Left lobe of liver (tissue), 2 donors: ENCODE results near the gene SLC19A1. TPM values are rescaled to one million over a fixed set of nuclear protein-coding genes. Genes with fewer than 3 reads are reported as not detected.

ENCODE experiments used
- ATAC-seq: fragments of 200-7000 bp; cut with Tn5 transposase; one replicate; pipeline ENCODE4 v1.9.1; 2020; ENCODE audit warnings: mild to moderate bottlenecking, moderate library complexity
- DNase-seq: peaks from one replicate; pipeline ENCODE4 v3.0.0-alpha.2; 2020; ENCODE audit warnings: low spot score
- total RNA-seq: library from RNA; stranded (reverse); gene quantifications from one replicate; pipeline ENCODE4 v1.2.1, GENCODE V29; 2021
- donor health status: DM: no; HTN: no; CAD: no; lungs with moderate emphysema.
- donor health status: DM: no; HTN: yes; CAD: no.

SLC19A1 gene
- total RNA-seq, 1 donor from 2014 or later, result 13.7 TPM

DNA sequence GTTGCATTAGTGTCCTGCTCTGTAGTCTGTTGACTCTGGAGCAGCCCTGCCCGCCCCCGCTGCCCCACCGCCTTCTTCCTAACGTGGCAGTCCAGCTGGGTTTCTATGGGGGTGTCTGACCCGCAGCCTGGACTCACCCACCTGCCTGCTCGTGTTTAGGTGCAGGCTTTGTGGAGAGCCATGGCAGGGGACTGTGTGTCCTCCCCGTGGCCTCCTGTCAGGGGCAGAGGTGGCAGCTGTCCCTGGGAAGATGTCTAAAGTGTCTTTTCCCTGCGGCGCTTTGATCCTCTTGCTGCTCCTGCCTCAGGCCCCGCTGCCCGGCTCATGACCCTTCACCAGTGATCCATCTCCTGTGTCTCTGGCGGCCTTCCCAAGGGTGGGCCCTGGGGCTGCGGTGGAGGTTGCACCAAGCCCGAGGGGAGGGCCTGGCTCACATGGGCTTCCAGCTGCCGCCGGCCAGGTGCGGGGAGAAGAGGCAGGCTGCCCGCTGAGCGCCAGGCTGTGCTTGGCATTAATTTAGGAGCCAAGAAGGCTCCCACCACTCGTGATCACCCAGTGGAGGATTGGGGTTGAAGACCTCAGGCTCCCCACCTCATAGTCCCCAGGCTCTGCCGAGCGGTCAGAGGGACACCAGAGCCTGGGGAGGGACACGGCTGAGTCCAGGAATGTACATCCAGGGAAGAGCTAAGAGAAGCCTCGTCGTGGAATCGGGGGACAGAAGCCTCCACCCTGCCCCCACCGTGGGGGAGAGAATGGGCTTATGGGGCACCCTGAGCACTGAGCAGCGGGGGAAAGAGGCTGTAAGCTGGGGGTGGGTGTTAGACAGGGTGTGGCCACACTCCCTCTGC lies 93.2 kb downstream of the SLC19A1 start:
- DNase-seq (peak; percentile 95), ATAC-seq (peak; percentile 75)

DNA sequence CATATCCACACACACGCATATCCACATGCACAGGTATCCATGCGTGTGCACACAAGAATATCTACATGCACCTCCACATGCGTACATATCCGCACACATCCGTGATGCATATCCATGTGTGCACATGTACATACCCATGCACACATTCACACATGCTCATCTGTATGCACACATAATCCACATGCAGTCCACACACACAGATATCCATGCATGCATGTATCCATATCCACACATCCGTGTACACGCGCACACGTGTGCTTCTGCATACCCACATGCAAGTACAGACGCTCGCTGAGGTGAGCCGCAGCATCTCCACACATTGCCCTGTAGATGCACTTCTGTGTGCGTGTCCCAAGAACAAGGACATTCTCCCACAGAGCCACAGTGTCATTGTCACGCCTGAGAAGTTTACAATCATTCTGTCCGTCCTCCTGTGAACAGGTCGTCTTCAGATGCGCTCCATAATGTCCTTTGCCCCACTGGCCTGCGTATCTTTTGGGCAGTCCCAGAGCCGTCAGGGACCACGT lies 93.9 kb downstream of the SLC19A1 start:
- DNase-seq, result no peak
- ATAC-seq, result no peak

Other genes starting within 250 kb of the SLC19A1 start
- 499 TPM for gene COL18A1, start 137.3 kb downstream of the SLC19A1 start, total RNA-seq
- 0.83 TPM for gene PCBP3, start 101.3 kb upstream of the SLC19A1 start, total RNA-seq